ENCODE measurements around the gene GRAP2.

- TF ChIP-seq CTCF (IDR thresholded peaks at IDR 0.05) (no peak), POLR2A (IDR thresholded peaks at IDR 0.05) (no peak), POLR2AphosphoS5 (IDR thresholded peaks at IDR 0.05; ENCODE audit: insufficient read depth in 1 of 2, low read depth in 1 of 2) (no peak)
These were observed 6.8 kb downstream of the GRAP2 start for GRCh38 chr22:39907605-39908097.

All from vagina (tissue), 2 donors.